ENCODE measurements around the gene MAD1L1. TPM values are rescaled to one million over a fixed set of nuclear protein-coding genes. Genes with fewer than 3 reads are reported as not detected.

MAD1L1 gene
- total and polyA plus RNA-seq, 2 of the 8 experiments (the other 6 are each of a cell fraction or from before 2014, with no cell fraction given), result 40.4 to 44.6 TPM

DNA sequence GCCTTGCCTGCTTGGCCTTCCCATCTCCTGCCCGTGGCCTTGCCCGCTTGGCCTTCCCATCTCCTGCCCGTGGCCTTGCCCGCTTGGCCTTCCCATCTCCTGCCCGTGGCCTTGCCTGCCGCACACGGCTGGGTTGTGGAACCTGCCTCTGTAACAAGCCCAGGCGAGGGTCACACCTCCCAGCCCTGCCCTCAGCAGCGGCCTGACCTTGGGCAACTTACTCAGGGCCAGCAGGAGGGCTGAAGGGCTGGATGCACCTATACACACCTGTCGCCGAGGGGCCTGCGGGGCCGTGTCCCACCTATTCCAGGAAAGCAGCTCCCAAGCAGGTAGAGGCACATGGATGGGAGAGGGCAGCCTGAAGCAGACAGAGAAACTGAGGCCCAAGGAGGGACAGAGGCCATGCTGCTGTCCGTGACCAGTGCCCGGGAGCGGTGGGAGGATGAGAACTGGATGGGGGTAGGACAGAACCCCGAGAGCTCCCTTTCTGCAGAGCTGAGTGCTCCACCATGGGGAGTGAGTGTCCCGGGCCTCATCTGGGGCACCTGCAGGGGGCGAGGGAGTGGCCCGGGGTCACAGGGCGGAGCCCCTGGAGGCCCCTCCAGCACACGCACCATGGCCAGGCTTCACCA, 285.0 kb downstream of the MAD1L1 start:
- no peak overlapping the region for H3K14ac ChIP-seq (ENCODE audit: insufficient read length)
- H4K8ac ChIP-seq (ENCODE audit: extremely low read depth, insufficient read depth, low read length), result no peak overlapping the region
- H3K27ac ChIP-seq (ENCODE audit: low read depth, low read length), result no peak overlapping the region
- WGBS, 2 experiments (ENCODE audit: extremely low coverage in 1 of 2, insufficient coverage in 1 of 2, insufficient read length in 1 of 2, insufficient replicate concordance in 2 of 2, low coverage in 1 of 2, low lambda C conversion rate in 2 of 2, missing lambda C conversion rate in 1 of 2), result 94% methylated on average over 17 of the region's 22 CpGs; no CpG with 5 or more reads in 1 of the 2 experiments
- no peak overlapping the region for H2BK20ac ChIP-seq (ENCODE audit: low read length)
- H3K79me2 ChIP-seq (ENCODE audit: control insufficient read depth in 1 of 2, insufficient read depth in 2 of 2, low read length in 2 of 2), result no peaks in the 10 kb centered on the region
- ChIA-PET POLR2A (ENCODE audit: partially characterized antibody) (no interaction called here), CTCF (ENCODE audit: partially characterized antibody) (interaction anchor here (0.9 kb wide), 1 partner anchor 207 kb away, joined by 3 read pairs; no protein-coding TSS in a partner anchor)
- no peak overlapping the region for H2BK15ac ChIP-seq (ENCODE audit: low read length)
- no peak overlapping the region for H2AK5ac ChIP-seq (ENCODE audit: low read depth, low read length)
- H2BK120ac ChIP-seq (replicated peaks; ENCODE audit: low read depth, low read length), result no peak overlapping the region
- H2AFZ ChIP-seq (ENCODE audit: low read length), result no peak overlapping the region
- H3K4me1 ChIP-seq (replicated peaks in 1 of 4; ENCODE audit: control insufficient read depth in 3 of 4, insufficient read depth in 4 of 4, low read length in 3 of 4), result peaks cover 0 to 10% (median 7%) of the 10 kb centered on the region in 4 experiments; a peak in 6 of 7 replicates
- H4K20me1 ChIP-seq (replicated peaks in 1 of 2; ENCODE audit: control insufficient read depth in 1 of 2, insufficient read depth in 2 of 2, low read length in 2 of 2), result peaks cover 0 to 2% of the 10 kb centered on the region in 2 experiments
- no peaks in the 10 kb centered on the region for H3K23me2 ChIP-seq (ENCODE audit: low read depth, low read length)
- H3K4me3 ChIP-seq (ENCODE audit: extremely low read depth in 1 of 4, insufficient read depth in 2 of 4, low read depth in 3 of 4, low read length in 4 of 4), result no peak overlapping the region
- no peak for DNase-seq (ENCODE audit: low read depth in 1 of 2, low spot score in 2 of 2)
- H3K9ac ChIP-seq (replicated peaks in 1 of 4; ENCODE audit: extremely low read depth in 1 of 4, low read depth in 3 of 4, low read length in 3 of 4), result no peak overlapping the region
- FAIRE-seq, result no peak
- H3K56ac ChIP-seq (replicated peaks; ENCODE audit: insufficient read length, low read depth, low read length), result no peak overlapping the region
- no peak overlapping the region for H2BK12ac ChIP-seq (ENCODE audit: low read depth, low read length)
- no peak overlapping the region for H3K18ac ChIP-seq (ENCODE audit: extremely low read depth, low read length)
- H3K79me1 ChIP-seq (ENCODE audit: low read depth, low read length), result peaks cover 3% of the 10 kb centered on the region; the same call in 1 of the 2 replicates
- no peak overlapping the region for H3K23ac ChIP-seq (ENCODE audit: insufficient read length)
- no peak for TF ChIP-seq YY1 (IDR thresholded peaks at IDR 0.05; ENCODE audit: low read depth, low read length)
- H3K9me3 ChIP-seq (ENCODE audit: insufficient read depth in 2 of 2, low read depth in 1 of 2, low read length in 1 of 2), result no peaks in the 10 kb centered on the region
- no peak overlapping the region for H2BK5ac ChIP-seq (ENCODE audit: low read depth, low read length)
- no peak overlapping the region for H4K91ac ChIP-seq (replicated peaks; ENCODE audit: insufficient read length, low read length)
- H4K5ac ChIP-seq (ENCODE audit: insufficient read length, low read depth, low read length), result no peak overlapping the region
- no peaks in the 10 kb centered on the region for H3K27me3 ChIP-seq (replicated peaks in 1 of 4; ENCODE audit: control insufficient read depth in 3 of 4, extremely low read depth in 1 of 4, insufficient read depth in 3 of 4, low read length in 3 of 4)
- no peak overlapping the region for H3K4ac ChIP-seq (replicated peaks; ENCODE audit: insufficient read length, low read depth, low read length)
- H3K36me3 ChIP-seq (ENCODE audit: control insufficient read depth in 2 of 4, insufficient read depth in 4 of 4, low read length in 3 of 4), result no peaks in the 10 kb centered on the region; a peak in 1 of 8 replicates
- no peak overlapping the region for H3K4me2 ChIP-seq (ENCODE audit: insufficient read depth in 1 of 2, low read depth in 2 of 2, low read length in 2 of 2)
